ENCODE data around the gene SFMBT2.

The SFMBT2 gene

DNA sequence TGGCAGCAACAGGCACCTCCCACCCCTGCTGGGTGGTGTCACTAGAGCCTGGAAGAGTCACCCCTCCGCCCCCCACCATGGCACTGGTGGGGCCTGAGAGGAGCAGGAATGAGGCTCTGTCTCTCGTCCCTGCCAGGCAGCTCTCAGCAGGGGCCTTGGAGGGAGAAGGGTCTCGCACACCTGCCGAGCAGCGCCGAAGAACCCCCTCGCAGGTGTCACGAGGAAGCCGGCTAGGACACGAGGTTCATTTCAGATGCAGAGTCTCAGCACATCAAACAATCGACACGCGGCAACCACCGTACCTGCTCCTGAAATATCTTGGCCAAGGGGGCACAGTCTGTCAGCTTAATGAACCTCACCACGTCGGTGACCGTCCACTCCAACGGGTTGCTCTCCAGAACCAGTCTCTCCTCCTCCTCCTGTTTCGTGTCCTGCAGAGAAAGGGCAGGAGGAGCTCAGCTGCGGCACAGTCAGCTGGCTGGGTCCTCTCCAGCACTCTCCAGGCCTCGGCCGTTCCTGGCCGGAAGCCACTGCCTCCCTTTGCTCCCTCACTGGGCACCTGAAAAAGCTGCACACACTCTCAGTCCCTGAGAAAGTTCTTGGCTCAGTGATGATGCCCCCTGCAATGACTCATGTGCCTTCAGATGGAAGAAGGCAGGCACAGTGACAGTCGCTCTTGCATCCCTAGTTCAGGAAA is 240.1 kb downstream of the SFMBT2 start:
- no peak for DNase-seq

DNA sequence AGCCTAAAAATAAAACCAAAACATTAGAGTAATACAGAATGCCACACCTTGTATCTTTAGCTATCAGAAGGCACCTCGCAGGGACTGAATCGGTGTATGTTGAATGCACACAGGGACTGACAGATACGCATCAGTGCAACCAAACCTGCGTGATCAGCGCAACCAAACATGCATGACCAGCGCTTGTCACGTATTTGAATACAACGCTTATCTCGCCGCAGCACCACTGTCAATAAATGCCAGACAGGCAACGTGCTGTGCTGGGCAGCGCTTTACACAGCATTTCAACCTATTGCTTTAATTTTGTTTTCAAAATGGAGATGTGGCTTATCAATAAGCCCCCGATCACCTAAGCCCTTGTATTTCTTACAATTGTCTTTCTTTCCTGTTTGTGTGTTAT is 242.4 kb downstream of the SFMBT2 start:
- no peak for DNase-seq

DNA sequence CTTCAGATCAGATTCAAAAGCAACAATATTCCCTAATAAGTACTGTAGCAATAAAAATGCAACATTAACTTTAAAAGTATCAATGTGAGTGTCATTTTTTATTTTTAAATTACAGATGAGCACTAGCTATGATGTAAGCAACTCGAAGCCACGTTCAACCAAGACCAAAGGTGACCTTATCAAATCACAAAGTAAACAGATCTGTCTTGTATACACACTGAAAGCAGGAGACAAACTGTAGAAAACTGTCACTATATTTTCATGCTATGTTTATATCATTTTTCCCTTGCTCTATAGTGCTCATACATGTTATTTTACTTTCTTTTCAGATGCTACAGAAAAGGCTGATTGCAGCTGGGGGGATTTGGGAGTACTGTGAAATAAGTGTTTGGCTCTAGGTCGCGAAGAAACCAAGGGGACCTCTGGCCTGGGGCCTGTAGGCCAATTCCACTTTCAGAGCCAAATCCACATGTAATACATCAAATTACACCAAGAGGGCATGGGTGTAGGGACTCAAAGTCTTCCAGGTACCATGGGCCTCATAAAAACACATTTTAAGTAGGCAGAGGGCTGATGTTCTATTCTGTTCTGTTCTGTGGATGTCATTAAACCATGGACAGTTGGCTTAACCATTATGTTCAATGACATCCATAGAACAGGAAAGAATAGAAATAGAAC is 245.2 kb downstream of the SFMBT2 start:
- DNase-seq = no peak

DNA sequence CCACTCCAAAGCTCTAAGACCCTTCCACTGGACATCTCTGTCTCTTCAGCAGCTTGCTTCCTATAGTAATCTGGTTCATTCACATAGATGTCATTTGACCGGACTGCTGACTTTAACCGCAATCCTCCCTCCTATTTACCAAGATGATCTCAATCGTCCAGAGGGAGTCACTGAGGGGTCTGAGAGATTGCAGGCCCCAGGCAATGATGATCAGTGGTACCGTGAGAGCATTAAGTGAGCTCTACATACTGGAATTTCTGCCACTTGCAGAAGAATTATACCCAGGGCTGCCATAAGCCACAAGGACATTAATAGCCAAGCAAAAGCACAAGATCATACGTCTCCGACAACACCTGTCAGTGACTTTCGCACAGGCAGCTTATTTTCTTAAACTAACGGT is 245.9 kb downstream of the SFMBT2 start:
- DNase-seq = no peak

DNA sequence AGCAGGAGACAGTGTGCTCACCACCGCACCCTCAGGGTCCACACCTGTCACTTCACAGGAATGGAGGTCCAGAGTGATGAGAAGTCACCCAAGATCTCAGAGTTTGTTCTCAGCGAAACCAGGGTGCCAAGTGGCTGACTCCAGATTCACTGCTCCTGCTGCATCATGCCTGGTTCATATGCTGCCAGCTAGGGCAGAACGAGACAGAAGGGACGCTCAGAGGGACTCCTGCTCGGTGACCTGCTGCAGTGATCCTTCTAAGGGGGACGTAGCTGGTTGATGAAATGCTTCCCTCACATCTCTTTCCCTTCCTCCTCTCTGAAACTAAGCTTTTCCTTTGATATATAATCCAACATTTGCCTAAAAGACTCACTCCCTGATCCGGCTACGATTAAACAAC is 248.5 kb downstream of the SFMBT2 start:
- no peak for DNase-seq

DNA sequence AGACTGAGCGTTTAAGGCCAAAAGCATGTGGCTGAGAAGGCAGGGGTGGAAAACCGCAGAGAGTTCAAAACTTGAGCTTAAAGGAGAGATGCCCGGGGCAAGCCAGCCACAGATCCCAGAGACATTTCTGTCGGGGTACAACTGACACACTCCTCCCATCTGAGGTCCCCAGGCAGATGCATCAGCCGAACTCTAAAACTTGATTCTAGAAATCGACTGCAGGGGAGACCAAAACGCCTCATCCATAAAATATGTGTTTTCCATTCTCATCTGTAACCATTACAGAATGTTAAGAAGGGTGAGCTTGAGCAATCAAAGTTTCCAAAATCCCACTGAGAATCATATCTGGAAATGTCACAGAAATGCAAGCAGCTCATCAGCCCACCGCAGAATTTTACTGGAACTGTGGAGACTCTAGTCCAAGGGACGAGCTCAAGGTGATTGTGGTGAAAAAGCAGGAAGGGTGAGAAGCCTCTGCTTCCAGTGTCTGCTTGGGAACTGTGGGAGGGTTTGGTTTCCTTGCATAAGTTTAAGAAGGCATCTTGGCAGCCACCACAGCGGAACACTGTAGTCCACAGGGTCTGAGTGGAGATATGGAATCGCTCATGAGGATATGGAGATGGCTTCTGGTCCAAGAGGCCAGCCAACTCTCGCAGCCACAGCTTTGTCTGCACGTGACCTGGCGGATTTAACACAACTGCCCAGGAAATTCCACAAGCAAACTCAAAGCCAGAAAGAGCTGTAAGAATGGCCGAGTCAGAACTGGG is 249.2 kb downstream of the SFMBT2 start:
- DNase-seq = no peak

DNA sequence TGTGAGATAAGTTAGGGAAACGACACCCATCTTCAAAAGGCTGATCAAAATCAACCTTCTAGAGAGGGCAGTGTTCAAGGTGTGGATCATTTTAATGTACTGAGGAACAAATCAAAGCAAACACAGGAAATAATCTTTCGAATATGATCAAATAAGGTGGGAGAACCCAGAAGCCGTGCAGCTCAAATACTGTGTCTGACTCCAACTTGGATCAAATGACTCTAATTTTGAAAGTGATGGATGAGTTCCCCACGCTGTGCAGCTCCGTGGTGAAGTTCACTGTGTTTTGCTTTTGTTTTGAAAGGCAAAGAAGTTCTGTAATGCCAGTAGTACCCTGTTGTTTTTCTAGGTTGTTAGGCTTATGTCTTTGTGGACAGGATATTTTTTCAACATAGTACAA is 250.9 kb downstream of the SFMBT2 start:
- DNase-seq = no peak

DNA sequence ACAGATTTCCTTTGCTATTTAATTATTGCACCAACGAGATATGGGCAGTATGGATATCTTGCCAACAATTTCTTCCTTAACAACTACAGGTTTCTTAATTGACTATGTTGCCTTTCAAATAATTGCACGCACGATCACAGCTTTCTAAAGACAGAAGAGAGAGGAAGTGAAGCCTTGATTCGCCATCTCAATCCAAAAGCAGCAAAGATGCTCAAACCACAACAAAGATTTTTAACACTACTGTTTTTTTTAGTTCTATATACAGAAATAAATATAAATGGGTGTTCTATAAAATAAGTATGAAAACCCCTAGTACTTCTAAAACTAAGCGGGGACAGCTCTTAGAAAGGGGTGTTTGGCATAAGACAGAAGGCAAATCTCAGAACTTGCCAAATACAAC is 251.3 kb downstream of the SFMBT2 start:
- no peak for DNase-seq

DNA sequence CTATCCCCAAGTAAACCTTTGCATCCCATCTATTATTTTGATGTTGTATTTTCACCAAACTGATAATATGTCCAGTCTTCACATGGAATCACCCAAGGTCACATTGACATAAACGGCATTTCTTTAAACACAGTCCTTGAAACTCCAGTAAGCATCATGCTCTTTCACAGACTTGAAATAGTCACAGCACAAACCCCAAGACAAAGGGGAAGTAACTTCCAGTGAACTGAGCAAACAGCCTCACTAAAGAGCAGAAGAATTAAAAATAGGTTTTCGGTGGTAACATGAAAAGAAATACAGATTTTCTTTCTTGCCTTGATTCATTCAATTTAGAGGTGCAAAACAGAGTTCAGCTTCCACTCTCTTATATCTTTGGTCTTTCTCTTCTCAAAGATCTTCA is 253.7 kb downstream of the SFMBT2 start:
- no peak for DNase-seq

DNA sequence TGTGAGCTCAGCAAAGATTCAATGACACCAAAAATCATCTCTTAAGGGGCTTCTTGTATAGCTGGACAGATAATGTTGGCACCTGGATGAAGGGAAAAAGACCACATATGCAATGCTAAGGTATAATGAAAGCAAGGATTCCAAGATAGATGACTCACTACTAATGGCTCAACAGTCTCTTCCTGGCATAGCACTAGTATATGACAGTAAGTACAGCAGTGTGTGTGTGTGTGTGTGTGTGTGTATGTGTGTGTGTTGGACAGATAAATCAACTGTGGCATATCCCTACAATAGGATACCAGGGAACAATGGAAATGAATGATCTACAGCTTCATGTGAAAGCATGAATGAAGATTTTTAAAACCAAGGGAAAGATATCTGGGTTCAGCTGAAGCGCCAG is 257.1 kb downstream of the SFMBT2 start:
- DNase-seq = no peak

DNA sequence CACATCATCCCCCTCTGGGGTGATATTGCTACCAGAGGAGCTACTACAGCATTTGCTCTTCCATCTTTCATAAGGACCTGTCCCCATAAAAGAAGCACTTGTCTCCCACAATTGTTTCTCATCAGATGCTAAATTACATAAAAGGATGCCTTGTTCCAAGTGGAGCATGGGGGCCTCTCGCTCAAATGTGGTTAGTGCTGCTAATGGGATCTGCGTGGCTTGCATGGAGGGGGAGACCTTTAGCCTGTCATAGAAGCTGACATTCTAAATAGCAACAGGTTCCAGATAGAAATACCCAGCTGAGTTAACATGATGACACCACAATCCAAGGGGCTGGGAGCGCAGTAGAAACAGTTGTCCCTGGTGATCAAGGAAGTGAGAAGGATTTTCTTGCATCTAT is 257.9 kb downstream of the SFMBT2 start:
- no peak for DNase-seq

DNA sequence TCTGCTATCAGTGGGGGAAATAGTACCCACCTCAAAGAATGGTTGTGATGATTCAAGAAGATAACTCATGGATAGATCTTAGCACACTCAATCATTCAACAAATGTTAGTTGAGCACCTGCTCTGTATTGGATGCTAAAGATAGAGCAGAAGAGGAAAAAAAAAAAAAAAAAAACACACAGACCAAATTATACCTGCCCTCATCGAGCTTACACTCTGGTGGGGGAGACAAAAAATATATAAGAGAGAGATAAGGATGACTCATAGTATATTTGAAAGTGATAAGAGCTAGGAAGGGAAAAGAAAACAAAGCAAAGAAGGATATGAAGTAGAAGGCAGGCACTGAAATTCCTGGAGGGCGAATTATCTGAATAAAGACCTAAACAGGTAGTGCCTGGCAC is 258.5 kb downstream of the SFMBT2 start:
- DNase-seq = no peak

DNA sequence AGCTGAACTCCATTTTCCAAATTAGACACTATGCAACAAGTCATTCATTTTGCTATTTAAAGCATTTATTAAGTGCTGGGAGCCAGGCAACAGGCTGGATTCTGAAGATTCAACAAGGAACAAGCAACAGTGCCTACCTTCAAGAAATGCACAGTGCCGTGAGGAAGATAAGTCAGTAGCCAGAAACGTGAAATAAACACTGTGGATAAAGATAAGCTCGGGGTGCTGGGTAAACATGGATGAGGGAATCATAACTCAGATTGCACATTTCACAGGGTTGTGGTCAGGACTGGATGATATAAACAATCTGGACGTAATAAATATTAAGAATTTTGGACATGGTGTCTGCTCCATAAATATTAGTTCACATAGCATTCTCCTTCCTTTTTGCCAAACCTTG is 259.3 kb downstream of the SFMBT2 start:
- DNase-seq = no peak

DNA sequence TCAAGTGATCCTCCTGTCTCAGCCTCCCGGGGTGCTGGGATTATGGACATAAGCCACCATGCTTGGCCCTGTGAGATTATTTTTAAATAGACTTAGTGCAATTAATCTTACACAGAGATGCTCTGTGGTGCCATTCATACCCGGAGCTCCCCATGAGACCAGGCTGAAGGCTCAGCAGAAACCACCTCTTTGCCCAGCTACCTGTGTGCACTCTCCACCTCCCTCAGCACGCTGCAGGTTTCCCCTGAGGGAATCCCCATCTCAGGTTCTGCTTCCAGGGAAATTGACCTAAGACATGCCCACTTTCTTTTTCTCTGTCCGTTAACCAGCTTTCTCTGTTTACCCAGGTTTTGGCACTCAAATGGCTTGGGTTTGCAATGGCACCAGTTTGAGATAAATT is 260.5 kb downstream of the SFMBT2 start:
- DNase-seq = no peak

DNA sequence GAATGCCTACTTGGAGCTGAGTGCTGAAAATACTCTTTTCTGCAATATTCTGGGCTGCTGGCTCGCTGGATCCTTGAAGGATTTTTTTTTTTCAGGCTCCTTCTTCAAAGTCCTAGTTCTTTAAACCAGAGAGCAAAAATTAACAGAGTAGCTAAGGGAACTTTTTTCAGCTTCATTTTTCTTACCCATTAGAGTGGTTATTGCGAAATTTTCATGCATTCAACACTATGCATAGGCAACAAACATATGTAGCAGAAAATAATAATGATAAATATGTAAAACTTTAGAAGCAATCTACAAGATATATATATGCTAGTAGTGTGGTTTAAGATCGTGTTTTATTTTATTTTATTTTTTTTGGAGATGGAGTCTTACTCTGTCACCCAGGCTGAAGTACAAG is 264.6 kb downstream of the SFMBT2 start:
- no peak for DNase-seq

DNA sequence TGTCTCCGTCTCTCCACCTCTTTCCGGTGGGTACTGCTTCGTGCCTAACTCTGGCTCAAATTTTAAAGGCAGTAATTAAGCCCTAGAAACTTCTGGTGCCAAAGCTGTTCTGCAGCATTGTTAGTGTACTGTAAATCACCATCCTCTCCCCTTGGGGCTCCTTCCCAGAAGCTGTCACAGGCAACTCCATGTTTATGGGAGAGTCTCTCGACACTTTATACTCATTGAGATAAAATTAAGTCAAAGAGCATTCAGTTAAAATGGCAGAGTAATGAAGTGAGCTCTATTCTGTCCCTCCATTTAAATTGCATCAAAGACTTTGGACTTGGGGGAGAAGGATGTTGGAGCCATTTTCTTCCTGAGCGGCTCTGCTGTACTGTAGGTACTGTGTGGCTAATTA is 274.8 kb downstream of the SFMBT2 start:
- DNase-seq = no peak

DNA sequence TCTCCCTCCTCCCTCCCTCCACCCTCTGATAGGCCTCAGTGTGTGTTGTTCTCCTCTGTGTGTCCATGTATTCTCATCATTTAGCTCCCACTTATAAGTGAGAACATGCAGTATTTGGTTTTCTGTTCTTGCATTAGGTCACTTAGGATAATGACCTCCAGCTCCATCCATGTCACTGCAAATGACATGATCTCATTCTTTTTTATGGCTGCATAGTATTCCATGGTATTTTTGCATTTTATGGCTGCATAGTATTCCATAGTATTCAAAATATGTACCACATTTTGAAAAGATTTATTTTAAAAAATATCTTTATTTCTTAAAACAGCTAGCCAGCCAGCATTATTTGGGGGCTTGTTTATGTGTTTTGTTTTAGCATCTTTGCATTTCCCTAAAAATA is 275.6 kb downstream of the SFMBT2 start:
- DNase-seq = no peak

DNA sequence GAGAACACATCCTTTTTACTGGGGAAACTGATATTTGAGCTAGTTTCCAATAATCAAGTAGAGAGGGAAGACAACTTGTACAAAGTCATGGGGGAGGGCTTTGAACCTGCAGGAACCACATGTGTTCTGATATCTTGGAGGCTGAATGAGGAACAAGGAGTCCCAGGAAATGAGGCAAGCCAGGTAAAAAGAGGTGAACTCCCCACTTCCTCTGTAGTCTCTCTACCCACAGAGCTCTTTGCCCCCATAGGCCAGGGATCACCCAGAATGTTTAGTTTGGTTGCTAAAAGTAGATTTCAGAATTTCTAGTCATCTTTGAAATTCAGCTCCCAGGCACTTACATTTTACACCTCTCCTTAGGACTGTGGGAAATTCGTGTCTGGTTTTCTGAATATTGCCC is 276.4 kb downstream of the SFMBT2 start:
- DNase-seq = no peak

DNA sequence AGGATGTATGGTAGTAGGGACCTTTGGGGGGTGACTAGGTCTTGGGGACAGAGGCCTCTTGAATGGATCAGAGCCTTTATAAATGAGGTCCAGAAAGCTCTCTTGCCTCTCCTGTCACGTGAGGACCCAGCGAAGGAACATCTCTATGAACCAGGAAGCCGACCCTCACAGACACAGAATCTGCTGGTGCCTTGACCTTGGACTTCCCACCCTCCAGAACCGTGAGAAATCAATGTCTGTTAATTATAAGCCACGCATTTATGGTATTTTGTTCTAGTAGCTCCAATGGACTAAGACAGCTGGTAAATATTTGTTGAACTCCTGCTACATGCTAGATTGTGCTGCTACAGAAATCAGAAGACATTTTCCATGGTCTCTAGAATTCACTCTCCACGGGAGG is 276.9 kb downstream of the SFMBT2 start:
- DNase-seq = no peak

DNA sequence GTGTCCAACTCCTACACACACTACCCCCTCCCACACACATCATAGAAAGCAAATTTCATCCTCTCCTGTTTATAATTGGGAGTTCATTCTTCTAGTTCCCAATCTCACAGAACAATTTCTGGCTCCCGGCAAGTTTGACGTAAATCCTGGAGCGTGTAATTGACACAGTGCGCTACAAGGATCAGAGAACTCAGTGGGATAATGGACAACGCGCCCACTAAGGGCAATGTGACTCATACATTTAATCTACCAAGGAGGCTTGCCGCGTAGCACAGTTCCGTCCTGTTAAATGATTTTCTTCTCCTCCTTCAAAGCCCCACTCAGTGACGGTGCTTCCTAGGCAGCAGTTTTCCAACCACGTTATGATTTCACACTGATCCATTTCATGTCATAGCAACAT is 277.6 kb downstream of the SFMBT2 start:
- no peak for DNase-seq

DNA sequence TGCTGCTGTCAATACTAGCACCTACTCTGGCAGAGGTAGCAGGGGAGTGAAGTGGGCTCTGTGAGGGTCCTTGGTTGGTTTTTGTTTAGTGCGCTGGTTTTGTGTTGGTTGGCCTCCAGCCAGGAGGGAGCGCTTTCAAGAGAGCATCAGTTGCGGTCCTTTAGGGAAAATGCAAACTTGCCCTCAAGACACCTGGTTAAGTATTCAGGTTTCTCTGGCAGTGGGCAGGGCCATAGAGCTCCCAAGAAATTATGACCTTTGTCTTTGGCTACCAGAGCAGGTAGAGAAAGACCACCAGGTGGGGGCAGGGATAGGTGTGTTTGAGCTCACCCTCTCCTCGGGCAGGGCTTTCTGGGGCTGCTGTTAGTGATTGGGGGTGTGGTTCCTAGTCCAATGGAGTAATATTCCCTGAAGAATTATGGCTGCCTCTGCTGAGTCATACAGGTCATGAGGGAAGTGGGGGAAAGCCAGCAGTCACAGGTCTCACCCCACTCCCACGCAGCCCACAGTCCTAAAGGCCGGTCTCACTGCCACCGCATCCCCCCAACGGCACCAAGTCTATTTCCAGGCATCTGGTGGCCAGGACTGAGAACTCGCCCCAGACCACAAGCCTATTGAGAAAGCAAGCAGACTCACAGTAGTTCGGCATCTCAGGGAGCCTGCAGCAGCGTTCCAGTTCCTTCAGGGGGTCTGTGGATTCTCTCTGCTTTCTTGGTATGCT is 280.5 kb downstream of the SFMBT2 start:
- no peak for DNase-seq

DNA sequence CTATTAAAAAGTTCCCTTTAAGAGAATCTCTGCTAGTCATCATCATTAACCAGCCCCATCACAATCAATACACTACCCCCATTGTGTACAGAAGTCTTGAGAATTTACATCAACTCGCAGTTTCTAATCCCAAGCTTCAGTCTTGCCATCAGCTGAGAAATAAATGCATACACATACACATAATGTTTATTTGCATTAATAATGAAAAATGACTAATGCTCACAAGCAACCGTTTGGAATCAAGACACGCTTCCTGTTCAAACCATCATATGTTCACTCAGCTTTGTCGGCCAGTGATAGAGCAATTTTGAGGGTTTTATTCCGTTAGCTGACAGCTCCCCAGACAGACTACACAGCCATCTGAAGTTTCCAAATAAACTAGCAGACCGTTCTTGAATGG is 287.1 kb downstream of the SFMBT2 start:
- no peak for DNase-seq

DNA sequence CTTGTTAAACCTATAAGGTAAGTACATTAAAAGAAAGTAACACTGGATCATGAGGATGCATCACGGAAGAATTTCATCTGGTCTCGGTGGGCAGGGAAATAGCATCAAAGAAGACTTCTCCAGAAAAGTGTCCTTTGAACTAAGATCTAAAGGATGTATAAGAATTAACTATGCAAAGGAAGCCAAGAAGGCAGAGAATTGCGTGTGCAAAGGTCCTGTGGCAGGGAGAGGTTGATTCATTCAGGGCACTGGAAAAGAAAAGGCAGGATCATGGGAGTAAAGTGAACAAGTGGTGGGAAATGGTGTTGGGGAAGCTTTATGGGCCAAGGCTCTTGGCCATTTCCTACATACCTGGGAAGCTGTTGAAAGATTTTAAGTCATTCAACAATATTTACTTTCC is 288.3 kb downstream of the SFMBT2 start:
- DNase-seq = no peak

Measured in activated CD4-positive, CD25-positive, alpha-beta regulatory T cell (primary cell).